ENCODE data around the gene ZEB2.

GRCh38 chr2:144501118-144501517 lies 18.8 kb downstream of the ZEB2 start:
- TF ChIP-seq EZH2 (IDR thresholded peaks at IDR 0.05; ENCODE audit: borderline replicate concordance, low read depth, low read length, severe bottlenecking), result no peak
- TF ChIP-seq, protein P1, sequence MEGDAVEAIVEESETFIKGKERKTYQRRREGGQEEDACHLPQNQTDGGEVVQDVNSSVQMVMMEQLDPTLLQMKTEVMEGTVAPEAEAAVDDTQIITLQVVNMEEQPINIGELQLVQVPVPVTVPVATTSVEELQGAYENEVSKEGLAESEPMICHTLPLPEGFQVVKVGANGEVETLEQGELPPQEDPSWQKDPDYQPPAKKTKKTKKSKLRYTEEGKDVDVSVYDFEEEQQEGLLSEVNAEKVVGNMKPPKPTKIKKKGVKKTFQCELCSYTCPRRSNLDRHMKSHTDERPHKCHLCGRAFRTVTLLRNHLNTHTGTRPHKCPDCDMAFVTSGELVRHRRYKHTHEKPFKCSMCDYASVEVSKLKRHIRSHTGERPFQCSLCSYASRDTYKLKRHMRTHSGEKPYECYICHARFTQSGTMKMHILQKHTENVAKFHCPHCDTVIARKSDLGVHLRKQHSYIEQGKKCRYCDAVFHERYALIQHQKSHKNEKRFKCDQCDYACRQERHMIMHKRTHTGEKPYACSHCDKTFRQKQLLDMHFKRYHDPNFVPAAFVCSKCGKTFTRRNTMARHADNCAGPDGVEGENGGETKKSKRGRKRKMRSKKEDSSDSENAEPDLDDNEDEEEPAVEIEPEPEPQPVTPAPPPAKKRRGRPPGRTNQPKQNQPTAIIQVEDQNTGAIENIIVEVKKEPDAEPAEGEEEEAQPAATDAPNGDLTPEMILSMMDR (IDR thresholded peaks at IDR 0.05; ENCODE audit: borderline replicate concordance, extremely low read depth, low read length, poor library complexity, severe bottlenecking), result no peak
